HUDEP-2 (cell line): ENCODE results near the gene TBX10.

ENCODE experiments used
- DNase-seq, 76 experiments: peaks; one replicate each; lab custom pipeline; 2025; ENCODE audit not compliant: unreplicated experiment in 76 of 76; lab: John Stamatoyannopoulos, UW

TBX10 gene

DNA sequence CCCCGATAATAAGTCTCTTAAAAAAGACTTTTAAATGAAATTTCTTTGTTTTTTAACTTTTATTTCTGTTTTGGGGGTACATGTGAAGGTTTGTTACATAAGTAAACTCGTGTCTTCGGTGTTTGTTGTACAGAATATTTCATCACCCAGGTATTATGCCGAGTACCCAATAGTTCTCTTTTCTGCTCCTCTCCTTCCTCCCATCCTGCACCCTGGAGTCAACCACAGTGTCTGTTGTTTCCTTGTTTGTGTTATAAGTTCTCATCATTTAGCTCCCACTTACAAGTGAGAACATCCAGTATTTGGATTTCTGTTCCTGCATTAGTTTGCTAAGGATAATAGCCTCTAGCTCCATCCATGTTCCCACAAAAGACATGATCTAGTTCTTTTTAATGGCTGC is 57.6 kb downstream of the TBX10 start:
- DNase-seq = no peak

DNA sequence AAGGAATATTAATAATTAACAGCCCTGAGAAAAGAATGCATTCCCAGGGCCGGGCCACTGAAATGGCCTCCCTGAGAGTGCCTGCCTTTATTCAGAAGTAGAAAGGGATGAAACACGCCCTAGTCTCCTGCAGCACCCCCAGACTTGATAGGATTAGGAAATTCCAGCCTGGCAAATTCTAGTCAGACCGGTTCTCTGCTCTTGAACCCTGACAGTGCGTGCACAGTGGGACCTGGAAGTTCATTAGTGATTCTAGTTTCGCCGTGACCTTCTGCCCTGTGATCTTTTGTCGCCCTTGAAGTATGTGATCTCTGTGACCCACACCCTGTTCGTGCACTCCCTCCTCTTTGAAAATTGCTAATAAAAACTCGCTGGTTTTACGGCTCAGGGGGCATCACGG is 58.1 kb downstream of the TBX10 start:
- no peak for DNase-seq
